SH-SY5Y (cell line): Measurements from ENCODE around the gene SLC26A8.

Experiments used
- GATA2 ChIP-seq: IDR thresholded peaks from 2 replicates; pipeline ENCODE4 v1.6.1; 2011; ENCODE audit warnings: mild to moderate bottlenecking, low read depth, low read length
- GATA3 ChIP-seq: IDR thresholded peaks from 2 replicates; pipeline ENCODE4 v1.6.1; 2011; ENCODE audit warnings: low read depth, mild to moderate bottlenecking, low read length, moderate library complexity

Gene SLC26A8

GRCh38 chr6:35980991-35981645 lies 43.3 kb downstream of the SLC26A8 start:
- no peak for TF ChIP-seq GATA2
- no peak for TF ChIP-seq GATA3

DNA sequence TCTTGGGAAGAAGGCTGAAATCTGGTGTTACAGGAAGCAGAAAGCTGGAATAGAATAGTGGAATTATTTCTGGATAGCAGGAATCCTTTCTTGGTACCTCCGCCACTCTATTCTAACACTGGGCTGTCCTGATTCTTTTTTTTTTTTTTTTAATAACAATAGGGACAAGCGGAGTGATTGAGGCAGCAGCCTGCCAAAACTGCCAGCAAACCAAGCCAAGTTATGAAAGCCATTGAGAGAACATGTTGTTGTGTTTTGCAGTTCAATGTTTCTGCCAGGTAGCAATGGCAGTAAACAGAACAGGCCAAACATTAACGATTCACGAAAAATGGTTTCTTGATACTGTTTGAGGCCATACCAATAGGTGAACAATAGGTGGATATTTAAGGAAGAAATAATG lies 47.1 kb downstream of the SLC26A8 start:
- no peak for TF ChIP-seq GATA3

GRCh38 chr6:35973670-35974222 lies 50.7 kb downstream of the SLC26A8 start:
- TF ChIP-seq GATA3 (no peak), GATA2 (no peak)

- TF ChIP-seq GATA2 = no peak
- no peak for TF ChIP-seq GATA3
Observed at GRCh38 chr6:35972471-35973367, 51.7 kb downstream of the SLC26A8 start.

DNA sequence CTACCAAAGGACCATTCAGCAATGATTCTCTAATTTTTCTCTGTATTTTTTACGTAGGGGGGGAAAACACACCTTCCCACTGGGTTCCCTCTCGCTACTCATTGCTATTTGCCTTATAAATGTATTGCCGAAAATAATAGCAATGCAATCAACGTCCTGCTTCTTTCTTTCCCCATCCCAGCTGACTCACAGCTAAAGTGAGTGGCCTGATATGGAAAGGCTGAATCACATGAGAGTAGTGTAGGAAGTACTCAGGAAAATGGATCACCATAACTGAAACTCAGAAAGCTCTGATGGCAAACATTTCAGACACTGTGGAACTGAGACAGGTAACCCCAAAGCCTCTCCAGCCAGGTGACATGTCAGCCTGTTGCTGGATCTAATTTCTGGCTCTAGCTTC lies 54.3 kb downstream of the SLC26A8 start:
- TF ChIP-seq GATA2 (no peak), GATA3 (no peak)

DNA sequence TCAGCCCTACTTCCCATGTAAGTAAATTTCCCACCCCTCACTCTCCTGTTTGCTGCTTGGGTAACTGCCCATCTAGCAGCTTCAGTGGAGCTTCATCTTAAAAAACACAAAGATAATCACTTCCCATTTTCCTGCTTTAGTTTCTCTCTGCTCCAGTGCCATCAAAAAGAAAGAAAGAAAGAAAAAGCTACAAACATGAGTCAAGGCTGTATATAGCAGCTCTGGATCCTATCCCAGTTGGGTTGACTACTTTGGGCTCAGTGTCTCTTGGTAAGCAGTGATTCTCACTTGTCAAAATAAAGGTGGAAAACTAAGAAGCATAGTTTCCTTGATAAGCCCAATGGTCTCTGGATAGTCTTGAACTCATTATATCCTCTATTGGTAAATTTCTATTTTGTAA lies 54.8 kb downstream of the SLC26A8 start:
- TF ChIP-seq GATA3 = no peak
- TF ChIP-seq GATA2 = no peak

DNA sequence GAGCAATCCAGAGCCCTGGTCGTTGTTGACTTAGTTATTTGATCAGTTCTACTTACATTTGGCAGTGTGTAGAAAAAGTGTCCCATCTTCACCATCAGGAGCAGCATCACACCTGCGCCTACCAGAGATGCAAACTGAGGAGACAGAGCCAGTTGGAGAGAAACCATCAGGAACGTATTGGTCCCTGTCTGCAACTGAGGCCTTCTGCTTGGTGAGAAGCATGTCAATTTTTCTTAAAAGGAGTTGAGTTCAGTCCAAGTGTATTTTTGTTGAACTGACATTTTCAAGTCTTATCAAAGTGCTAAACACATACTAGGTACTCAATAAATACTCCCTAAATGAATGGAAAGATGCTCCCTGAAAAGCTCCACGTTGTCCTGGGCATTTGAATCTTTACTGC lies 55.6 kb downstream of the SLC26A8 start:
- TF ChIP-seq GATA3 = no peak
- TF ChIP-seq GATA2 = no peak

GRCh38 chr6:35967076-35967774 lies 57.2 kb downstream of the SLC26A8 start:
- TF ChIP-seq GATA2 = no peak
- no peak for TF ChIP-seq GATA3

GRCh38 chr6:35962779-35963560 lies 61.5 kb downstream of the SLC26A8 start:
- TF ChIP-seq GATA3 (no peak), GATA2 (no peak)

- TF ChIP-seq GATA3 (no peak), GATA2 (no peak)
Observed at GRCh38 chr6:35960187-35960586, 64.3 kb downstream of the SLC26A8 start.

DNA sequence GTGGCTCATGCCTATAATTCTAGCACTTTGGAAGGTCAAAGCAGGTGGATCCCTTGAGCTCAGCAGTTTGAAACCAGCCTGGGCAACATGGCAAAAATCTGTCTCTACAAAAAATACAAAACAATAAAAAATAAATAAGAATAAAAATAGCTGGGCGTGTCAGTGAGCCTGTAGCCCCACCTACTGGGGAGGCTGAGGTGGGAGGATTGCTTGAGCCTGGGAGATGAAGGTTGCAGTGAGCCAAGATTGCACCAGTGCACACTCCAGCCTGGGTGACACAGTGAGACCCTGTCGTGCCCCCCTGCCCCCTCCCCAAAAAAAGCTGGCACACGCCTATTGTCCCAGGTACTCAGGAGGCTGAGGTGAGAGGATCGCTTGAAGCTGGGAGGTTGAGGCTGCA lies 68.5 kb downstream of the SLC26A8 start:
- TF ChIP-seq GATA3 = no peak
- no peak for TF ChIP-seq GATA2

GRCh38 chr6:35955521-35955920 lies 68.9 kb downstream of the SLC26A8 start:
- TF ChIP-seq GATA3 (no peak), GATA2 (no peak)

GRCh38 chr6:35955071-35955470 lies 69.4 kb downstream of the SLC26A8 start:
- no peak for TF ChIP-seq GATA2
- TF ChIP-seq GATA3 = no peak
